ENCODE results near the gene GLRA3.

DNA sequence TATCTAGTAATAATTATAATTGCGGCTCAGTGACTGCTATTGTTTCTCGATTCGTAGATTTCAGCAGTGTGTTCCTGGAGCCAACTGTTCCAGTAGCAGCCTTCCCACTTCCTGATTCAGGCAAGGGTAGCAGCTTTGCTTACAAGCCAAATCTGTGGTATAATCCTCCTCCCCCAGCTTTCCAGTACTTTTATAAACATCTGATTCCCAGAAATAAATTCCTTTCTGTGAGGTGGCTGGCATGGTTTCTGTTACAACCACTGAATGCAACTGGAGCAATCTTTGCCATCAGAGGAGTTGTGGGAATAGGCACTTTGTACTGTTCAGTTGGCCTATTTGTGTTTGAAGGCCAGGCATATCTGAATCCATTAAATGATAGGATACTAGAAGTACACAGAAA, 80.0 kb downstream of the GLRA3 start:
- TF ChIP-seq POLR2A (IDR thresholded peaks at IDR 0.05), result no peak
- TF ChIP-seq, protein P1, sequence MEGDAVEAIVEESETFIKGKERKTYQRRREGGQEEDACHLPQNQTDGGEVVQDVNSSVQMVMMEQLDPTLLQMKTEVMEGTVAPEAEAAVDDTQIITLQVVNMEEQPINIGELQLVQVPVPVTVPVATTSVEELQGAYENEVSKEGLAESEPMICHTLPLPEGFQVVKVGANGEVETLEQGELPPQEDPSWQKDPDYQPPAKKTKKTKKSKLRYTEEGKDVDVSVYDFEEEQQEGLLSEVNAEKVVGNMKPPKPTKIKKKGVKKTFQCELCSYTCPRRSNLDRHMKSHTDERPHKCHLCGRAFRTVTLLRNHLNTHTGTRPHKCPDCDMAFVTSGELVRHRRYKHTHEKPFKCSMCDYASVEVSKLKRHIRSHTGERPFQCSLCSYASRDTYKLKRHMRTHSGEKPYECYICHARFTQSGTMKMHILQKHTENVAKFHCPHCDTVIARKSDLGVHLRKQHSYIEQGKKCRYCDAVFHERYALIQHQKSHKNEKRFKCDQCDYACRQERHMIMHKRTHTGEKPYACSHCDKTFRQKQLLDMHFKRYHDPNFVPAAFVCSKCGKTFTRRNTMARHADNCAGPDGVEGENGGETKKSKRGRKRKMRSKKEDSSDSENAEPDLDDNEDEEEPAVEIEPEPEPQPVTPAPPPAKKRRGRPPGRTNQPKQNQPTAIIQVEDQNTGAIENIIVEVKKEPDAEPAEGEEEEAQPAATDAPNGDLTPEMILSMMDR (IDR thresholded peaks at IDR 0.05), result no peak
